ENCODE measurements around the gene B3GLCT. TPM values are rescaled to one million over a fixed set of nuclear protein-coding genes. Genes with fewer than 3 reads are reported as not detected.
A peak's percentile ranks its signal among the peaks of the same experiment; 100 is the strongest.

Gene B3GLCT
- total RNA-seq, 3 donors from 2014 or later, result 7.5 to 19.2 (median 10.5) TPM

- DNase-seq (ENCODE audit: low spot score in 2 of 2), result no peak
- no peaks in the 10 kb centered on the region for H3K4me1 ChIP-seq
Measured at GRCh38 chr13:31225998-31226675, 26.4 kb downstream of the B3GLCT start.

GRCh38 chr13:31227063-31227462 lies 27.3 kb downstream of the B3GLCT start:
- no peaks in the 10 kb centered on the region for H3K36me3 ChIP-seq
- no peaks in the 10 kb centered on the region for H3K9me3 ChIP-seq
- H3K4me1 ChIP-seq, result no peaks in the 10 kb centered on the region
- no peak overlapping the region for H3K4me3 ChIP-seq
- intact Hi-C loops (cut with DNase I; ENCODE audit: low total_unique reads), result no loop called here
- no peak for TF ChIP-seq CTCF (IDR thresholded peaks at IDR 0.05)
- no peak for TF ChIP-seq POLR2AphosphoS5 (IDR thresholded peaks at IDR 0.05)
- no peak for TF ChIP-seq POLR2A (IDR thresholded peaks at IDR 0.05)
- H3K27me3 ChIP-seq, result no peaks in the 10 kb centered on the region
- no peak for DNase-seq (ENCODE audit: low spot score in 2 of 2)
- no peak overlapping the region for H3K27ac ChIP-seq

More at GRCh38 chr13:31225998-31226675, 26.4 kb downstream of the B3GLCT start:
- no peak overlapping the region for H3K27ac ChIP-seq
- intact Hi-C loops (cut with DNase I; ENCODE audit: low total_unique reads), result no loop called here
- H3K27me3 ChIP-seq, result no peaks in the 10 kb centered on the region
- H3K9me3 ChIP-seq, result no peaks in the 10 kb centered on the region
- no peaks in the 10 kb centered on the region for H3K36me3 ChIP-seq
- H3K4me3 ChIP-seq, result no peak overlapping the region
- TF ChIP-seq CTCF (IDR thresholded peaks at IDR 0.05), result no peak
- TF ChIP-seq POLR2AphosphoS5 (IDR thresholded peaks at IDR 0.05), result no peak
- no peak for TF ChIP-seq POLR2A (IDR thresholded peaks at IDR 0.05)

- no peaks in the 10 kb centered on the region for H3K4me1 ChIP-seq
- no peak overlapping the region for H3K4me3 ChIP-seq
- TF ChIP-seq CTCF (IDR thresholded peaks at IDR 0.05), result no peak
- TF ChIP-seq POLR2AphosphoS5 (IDR thresholded peaks at IDR 0.05), result no peak
- no peak for TF ChIP-seq POLR2A (IDR thresholded peaks at IDR 0.05)
- no peaks in the 10 kb centered on the region for H3K27me3 ChIP-seq
- H3K27ac ChIP-seq, result no peak overlapping the region
- intact Hi-C loops (cut with DNase I; ENCODE audit: low total_unique reads), result no loop called here
- DNase-seq (ENCODE audit: low spot score in 2 of 2), result no peak
- no peaks in the 10 kb centered on the region for H3K36me3 ChIP-seq
- H3K9me3 ChIP-seq, result no peaks in the 10 kb centered on the region
Measured at GRCh38 chr13:31227870-31228269, 28.1 kb downstream of the B3GLCT start.

- H3K9me3 ChIP-seq, result no peaks in the 10 kb centered on the region
- H3K27ac ChIP-seq, result no peak overlapping the region
- H3K36me3 ChIP-seq, result no peaks in the 10 kb centered on the region
- no peak for TF ChIP-seq CTCF (IDR thresholded peaks at IDR 0.05)
- no peak for TF ChIP-seq POLR2A (IDR thresholded peaks at IDR 0.05)
- no peak for TF ChIP-seq POLR2AphosphoS5 (IDR thresholded peaks at IDR 0.05)
- H3K27me3 ChIP-seq, result no peaks in the 10 kb centered on the region
- DNase-seq (ENCODE audit: low spot score in 2 of 2), result no peak
- H3K4me1 ChIP-seq, result no peaks in the 10 kb centered on the region
- intact Hi-C loops (cut with DNase I; ENCODE audit: low total_unique reads), result no loop called here
- H3K4me3 ChIP-seq, result no peak overlapping the region
Measured at GRCh38 chr13:31234729-31235128, 35.0 kb downstream of the B3GLCT start.

- Histone ChIP-seq H3K4me1 (no peaks in the 10 kb centered on the region), H3K36me3 (no peaks in the 10 kb centered on the region), H3K9me3 (no peaks in the 10 kb centered on the region), H3K27me3 (no peaks in the 10 kb centered on the region), H3K4me3 (no peak overlapping the region), H3K27ac (no peak overlapping the region)
- no peak for DNase-seq (ENCODE audit: low spot score in 2 of 2)
- intact Hi-C loops (cut with DNase I; ENCODE audit: low total_unique reads), result no loop called here
- TF ChIP-seq POLR2AphosphoS5 (IDR thresholded peaks at IDR 0.05) (no peak), CTCF (IDR thresholded peaks at IDR 0.05) (peak in 2 of 3 donors; percentile 55 to 73)
Measured at GRCh38 chr13:31236211-31236786, 36.5 kb downstream of the B3GLCT start.

Data from breast epithelium (tissue), 4 donors.